Posterior cingulate gyrus (tissue), 11 donors: ENCODE results near the gene TMEM63B.
A peak's percentile ranks its signal among the peaks of the same experiment; 100 is the strongest.
"Not testable (repeated sequence)": the region's sequence is repeated elsewhere in the genome, so short reads cannot be mapped to it uniquely, and the experiment has no call there.

Experiments
- DNase-seq, 10 donors: peaks; one replicate each; pipeline versions ENCODE4 v3.0.0 to v3.0.0-alpha.2; 2020 to 2021; ENCODE audit warnings: mixed read lengths in 3 of 10
- intact Hi-C: fragments of 100-400 bp; cut with DNase I; formaldehyde crosslinking; loops from one replicate; pipeline ENCODE4 v1.15.1; 2023

The TMEM63B gene

DNA sequence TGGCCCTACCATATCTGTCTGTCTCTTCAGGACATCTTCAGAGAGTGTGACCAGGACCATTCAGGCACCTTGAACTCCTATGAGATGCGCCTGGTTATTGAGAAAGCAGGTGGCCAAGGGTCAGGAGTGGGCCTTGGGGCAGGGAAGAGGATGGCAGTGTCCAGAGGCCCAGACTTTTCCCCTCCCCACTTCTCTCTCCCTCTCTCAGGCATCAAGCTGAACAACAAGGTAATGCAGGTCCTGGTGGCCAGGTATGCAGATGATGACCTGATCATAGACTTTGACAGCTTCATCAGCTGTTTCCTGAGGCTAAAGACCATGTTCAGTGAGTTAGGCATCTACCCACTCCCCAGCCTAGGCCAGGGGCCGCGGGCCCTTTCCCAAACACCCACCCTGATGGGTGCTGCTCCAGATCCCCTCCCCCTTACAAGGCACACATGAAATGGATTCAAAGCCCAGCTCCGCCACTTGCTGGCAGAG lies 55.6 kb downstream of the TMEM63B start:
- DNase-seq: peak in 1 of 10 donors; percentile 32
- intact Hi-C loops: no loop called here

- peak in 1 of 10 donors; percentile 56 for DNase-seq
- intact Hi-C loops: no loop called here
Measured at GRCh38 chr6:44183783-44184182, 56.4 kb downstream of the TMEM63B start.

DNA sequence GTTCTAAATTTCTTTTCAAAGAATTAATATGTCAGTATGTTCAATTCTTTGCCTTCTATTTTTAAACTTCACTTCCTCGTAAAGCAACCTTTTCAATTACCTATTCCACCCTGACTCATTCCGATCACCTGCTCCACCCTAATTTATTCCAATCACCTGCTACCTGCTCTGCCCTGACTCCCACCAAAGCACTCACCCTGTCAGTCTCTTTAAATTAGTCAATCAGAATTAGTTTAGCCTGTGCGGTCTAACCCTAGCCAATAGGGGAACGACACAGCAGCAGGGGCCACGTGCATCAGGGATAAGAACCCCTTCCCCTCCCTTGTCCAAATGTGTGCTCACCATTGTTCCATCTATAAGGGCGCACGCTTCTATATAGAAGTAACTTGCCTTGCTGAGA lies 58.0 kb downstream of the TMEM63B start:
- intact Hi-C loops: not testable (repeated sequence)
- peak in 1 of 10 donors; percentile 4 for DNase-seq

GRCh38 chr6:44185953-44186634 lies 58.7 kb downstream of the TMEM63B start:
- intact Hi-C loops: no loop called here
- DNase-seq: peak in 2 of 10 donors; percentile 54 to 58

DNA sequence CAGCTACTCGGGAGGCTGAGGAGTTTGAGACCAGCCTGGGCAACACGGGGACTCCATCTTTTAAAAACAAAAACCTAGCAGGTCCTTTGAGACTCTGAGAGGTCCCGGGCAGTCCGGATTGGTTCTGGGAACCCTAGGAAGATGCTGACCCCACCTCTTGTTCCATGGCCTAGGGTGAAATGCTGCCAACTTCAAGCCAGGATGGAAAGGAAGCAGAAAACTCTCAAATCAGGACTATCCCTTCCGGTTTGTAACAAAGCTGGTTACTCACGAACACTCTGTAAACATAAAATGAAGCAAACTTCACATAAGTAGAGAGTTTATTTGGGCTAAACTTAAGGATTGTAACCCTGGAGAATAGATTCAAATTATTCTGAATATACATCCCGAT lies 59.3 kb downstream of the TMEM63B start:
- DNase-seq: no peak
- intact Hi-C loops: no loop called here

DNA sequence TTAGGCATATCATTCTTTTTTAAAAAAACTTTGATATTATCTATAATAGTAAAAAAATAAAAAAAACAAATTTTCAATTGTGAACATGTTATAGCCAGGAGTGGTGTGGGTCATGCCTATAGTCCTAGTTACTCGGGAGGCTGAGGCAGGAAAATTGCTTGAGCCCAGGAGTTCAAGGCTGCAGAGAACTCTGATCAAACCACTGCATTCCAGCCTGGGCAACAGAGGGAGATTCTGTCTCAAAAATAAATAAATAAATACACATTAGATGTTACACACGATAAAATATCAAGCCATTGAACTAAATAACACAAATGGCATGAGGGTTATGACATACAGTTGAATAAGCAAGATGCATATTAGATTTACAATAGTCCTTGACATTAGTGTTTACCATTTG lies 61.5 kb downstream of the TMEM63B start:
- intact Hi-C loops: no loop called here
- peak in 1 of 10 donors; percentile 9 for DNase-seq

DNA sequence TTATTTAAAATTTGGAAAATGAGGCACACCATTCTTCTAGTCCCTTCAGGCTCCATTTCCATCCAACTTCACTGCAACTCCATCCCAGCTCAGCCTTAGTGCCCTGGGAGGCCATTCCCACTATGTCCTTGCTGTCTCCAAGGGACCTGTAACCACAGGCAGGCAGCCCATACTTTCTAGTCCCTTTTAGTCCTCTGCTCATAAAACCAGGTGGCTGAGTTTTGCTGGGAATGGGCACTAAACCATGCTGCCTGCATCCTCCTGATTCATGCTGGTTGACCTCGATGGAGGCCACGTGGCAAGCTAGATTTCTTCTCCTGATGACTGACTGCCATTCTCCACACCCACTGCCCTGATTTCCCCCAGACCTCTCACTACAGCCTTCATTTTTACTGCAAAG lies 61.9 kb downstream of the TMEM63B start:
- DNase-seq: peak in 2 of 10 donors; percentile 6 to 11
- intact Hi-C loops: no loop called here

GRCh38 chr6:44190715-44191114 lies 63.4 kb downstream of the TMEM63B start:
- DNase-seq: no peak
- intact Hi-C loops: no loop called here

- intact Hi-C loops: no loop called here
- DNase-seq: peak in 1 of 10 donors; percentile 45
Measured at GRCh38 chr6:44192428-44193041, 65.2 kb downstream of the TMEM63B start.

DNA sequence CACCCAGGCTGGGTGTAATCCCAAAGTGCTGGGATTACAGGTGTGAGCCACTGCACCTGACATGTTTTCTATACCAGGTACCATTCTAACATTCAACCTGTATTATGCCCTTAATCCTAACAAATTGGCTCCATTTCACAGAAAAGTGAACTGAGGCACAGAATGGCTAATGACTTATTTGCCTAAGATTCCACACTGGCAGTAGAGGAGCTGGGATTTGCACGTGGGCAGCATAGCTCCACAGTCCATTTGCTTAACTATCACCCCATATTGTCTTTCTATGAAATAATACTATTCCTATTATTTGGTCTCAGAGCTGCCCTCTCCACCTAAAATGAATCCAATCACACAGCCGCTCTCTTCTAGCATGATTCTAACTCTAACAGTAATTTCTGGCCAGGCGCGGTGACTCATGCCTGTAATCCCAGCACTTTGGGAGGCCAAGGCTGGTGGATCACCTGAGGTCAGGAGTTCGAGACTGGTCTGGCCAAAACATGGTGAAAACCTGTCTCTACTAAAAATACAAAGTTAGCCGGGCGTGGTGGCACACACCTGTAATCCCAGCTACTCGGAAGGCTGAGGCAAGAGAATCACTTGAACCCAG lies 66.1 kb downstream of the TMEM63B start:
- DNase-seq: peak in 1 of 10 donors; percentile 39
- intact Hi-C loops: no loop called here

DNA sequence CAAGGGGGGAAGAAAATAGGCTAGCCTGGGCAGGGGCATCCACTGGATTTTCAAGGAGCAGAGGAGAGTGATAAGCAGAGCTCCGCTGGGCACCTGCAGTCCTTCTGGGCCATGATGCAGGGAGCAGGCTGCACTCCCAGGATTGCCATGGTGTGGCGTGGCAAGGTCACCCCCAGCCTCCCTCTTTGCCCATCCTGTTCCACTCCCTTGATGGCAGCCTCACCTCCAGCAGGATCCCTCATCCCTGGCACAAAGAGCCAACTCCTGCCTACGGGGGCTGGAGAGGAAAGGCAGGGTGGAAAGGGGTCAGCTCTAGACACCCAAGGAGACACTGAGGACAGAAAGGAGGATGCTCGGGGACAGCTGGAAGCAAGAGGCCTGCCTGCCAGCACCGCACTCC lies 67.0 kb downstream of the TMEM63B start:
- intact Hi-C loops: no loop called here
- DNase-seq: peak in 1 of 10 donors; percentile 59

- peak in 2 of 10 donors; percentile 24 to 53 for DNase-seq
- intact Hi-C loops: not testable (repeated sequence)
Measured at GRCh38 chr6:44196351-44196750, 69.0 kb downstream of the TMEM63B start.

DNA sequence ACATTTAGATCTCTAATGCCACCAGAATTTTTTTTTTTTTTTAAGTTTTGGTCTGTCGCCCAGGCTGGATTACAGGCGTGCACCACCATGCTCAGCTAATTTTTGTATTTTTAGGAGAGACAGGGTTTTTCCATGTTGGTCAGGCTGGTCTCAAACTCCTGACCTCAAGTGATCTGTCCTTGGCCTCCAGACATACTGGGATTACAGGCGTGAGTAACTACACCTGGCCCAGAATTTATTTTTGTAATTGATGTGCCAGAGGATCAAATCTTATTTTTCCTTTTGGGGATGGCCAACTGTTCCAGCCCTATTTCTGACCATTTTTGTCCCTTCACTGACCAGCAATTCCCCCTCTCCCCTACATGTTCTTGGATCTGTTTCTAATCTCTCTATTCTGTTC lies 71.3 kb downstream of the TMEM63B start:
- intact Hi-C loops: no loop called here
- DNase-seq: no peak

GRCh38 chr6:44199883-44200282 lies 72.5 kb downstream of the TMEM63B start:
- intact Hi-C loops: no loop called here
- DNase-seq: no peak

GRCh38 chr6:44201200-44201599 lies 73.8 kb downstream of the TMEM63B start:
- intact Hi-C loops: no loop called here
- DNase-seq: peak in 2 of 10 donors; percentile 35 to 41

GRCh38 chr6:44201638-44202303 lies 74.4 kb downstream of the TMEM63B start:
- DNase-seq: peak in 2 of 10 donors; percentile 9 to 26
- intact Hi-C loops: no loop called here

DNA sequence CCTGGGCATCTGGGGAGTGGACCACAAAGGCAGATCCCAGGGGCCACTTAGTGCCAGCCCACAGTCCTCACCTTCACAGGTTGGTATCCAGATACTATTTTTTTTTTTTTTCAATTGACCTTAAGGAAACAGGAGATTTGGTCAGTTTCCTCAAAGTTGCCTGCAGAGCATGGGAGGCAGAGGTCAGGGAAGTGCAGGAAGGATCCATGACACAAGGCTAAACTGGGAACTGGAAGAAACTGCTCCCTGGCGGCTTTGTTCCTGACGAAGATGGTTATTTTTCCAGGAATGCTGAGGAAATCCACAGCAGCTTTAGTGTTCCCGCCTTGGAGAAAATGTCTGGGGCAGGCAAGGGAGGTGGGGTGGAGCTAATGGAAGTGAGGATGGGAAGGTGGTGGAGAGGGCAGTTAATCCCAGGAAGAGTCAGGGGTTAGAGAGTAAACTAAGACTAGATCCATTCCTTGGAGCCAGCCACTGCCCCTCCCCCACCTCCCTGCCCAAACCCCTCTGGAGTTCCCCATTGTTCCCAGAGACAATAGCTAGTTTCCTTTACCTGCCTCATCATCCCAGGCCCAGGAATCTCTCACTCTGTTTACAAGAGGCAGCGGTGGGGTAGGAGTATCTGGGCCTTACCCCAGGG lies 75.1 kb downstream of the TMEM63B start:
- intact Hi-C loops: no loop called here
- DNase-seq: peak in 2 of 10 donors; percentile 14 to 25

- peak in 1 of 10 donors; percentile 49 for DNase-seq
- intact Hi-C loops: no loop called here
Measured at GRCh38 chr6:44202972-44203750, 75.8 kb downstream of the TMEM63B start.

DNA sequence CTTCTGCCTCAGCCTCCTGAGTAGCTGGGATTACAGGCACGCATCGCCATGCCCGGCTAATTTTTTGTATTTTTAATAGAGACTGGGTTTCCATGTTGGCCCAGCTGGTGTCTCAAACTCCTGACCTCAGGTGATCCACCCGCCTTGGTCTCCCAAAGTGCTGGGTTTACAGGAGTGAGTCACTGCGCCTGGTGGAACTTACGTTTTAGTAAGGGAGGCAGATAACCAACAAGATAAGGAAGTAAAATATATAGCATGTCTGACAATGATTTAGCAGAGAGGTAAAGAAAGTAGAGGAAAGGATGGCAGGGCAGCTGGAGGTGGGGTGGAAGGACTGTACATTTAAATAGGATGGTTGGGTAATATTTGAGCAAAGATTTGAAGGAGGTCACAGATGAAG lies 76.6 kb downstream of the TMEM63B start:
- DNase-seq: peak in 1 of 10 donors; percentile 36
- intact Hi-C loops: no loop called here
